Stimulated activated naive CD8-positive, alpha-beta T cell treated with anti-CD3 and anti-CD28 coated beads, Interleukin-15, Interleukin-2, amounts not matched to agents 100 ng/mL and 50 ng/mL, for 24 hours (primary cell): ENCODE measurements around the gene OR5K1.

ENCODE experiments used
- H3K27ac Mint-ChIP-seq: one replicate; pipeline ENCODE4 v1.8.0; 2021; ENCODE audit warnings: mild to moderate bottlenecking, mixed read lengths
- H3K27me3 Mint-ChIP-seq: one replicate; pipeline ENCODE4 v1.8.0; 2021; ENCODE audit warnings: mixed read lengths
- H3K36me3 Mint-ChIP-seq: one replicate; pipeline ENCODE4 v1.8.0; 2021; ENCODE audit warnings: low read depth, mixed read lengths
- H3K4me1 Mint-ChIP-seq: one replicate; pipeline ENCODE4 v1.8.0; 2021; ENCODE audit warnings: low read depth, mixed read lengths
- H3K4me3 Mint-ChIP-seq: one replicate; pipeline ENCODE4 v1.8.0; 2021; ENCODE audit warnings: mild to moderate bottlenecking, mixed read lengths
- H3K9me3 Mint-ChIP-seq: one replicate; pipeline ENCODE4 v1.8.0; 2021; ENCODE audit warnings: mixed read lengths

The OR5K1 gene

DNA sequence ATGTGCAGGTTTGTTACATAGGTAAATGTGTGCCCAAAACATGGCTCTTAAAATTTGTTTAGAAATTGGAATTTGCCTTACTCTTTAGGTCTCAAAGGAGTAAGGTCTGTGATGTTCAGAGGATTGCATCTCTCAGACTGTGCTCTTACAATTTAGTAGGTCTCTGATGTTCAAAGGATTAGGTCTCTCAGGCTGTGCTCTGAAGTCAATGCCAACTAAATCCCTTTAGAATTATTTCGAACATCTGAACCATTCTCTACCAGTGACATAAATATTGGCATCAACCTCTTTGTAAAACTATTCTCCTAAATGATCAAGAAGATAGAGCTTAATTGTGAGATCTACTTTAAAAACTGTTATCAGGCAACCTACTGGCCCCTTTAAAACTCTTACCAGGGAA, at the start of gene OR5K1:
TSS of gene OR5K1 (plus strand) at position 301 of the 400 bp plus-strand sequence. CDS start 6,376 bp downstream, outside the sequence.
- peaks cover 4% of the 10 kb centered on the region for H3K9me3 Mint-ChIP-seq
- no peaks in the 10 kb centered on the region for H3K27me3 Mint-ChIP-seq
- H3K36me3 Mint-ChIP-seq = no peaks in the 10 kb centered on the region
- H3K27ac Mint-ChIP-seq = no peak within 1 kb of the TSS
- H3K4me3 Mint-ChIP-seq = no peak within 1 kb of the TSS
- no peaks in the 10 kb centered on the region for H3K4me1 Mint-ChIP-seq

DNA sequence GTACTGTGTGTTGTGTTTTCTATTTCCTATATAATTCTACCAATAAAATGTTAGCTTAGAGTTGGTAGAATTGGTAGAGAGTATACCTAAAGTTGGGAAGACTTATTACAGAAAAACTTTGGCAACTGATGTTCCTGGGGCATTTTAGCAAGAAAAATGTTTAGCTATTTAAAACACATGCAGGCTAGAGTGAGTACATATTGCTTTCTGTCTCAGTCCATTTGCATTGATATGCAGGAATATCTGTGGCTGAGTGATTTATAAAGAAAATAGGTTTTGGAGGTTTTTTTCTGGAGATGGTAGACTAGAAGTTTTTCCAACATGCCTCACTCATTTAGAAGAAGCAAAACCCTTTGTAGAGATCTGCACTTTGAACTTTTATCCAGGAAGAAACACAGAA, 30.4 kb upstream of the OR5K1 start:
- Mint-ChIP-seq H3K9me3 (peaks cover 20% of the 10 kb centered on the region), H3K4me3 (no peak overlapping the region), H3K27ac (no peak overlapping the region), H3K4me1 (no peaks in the 10 kb centered on the region), H3K27me3 (no peaks in the 10 kb centered on the region), H3K36me3 (peaks cover 6% of the 10 kb centered on the region)

DNA sequence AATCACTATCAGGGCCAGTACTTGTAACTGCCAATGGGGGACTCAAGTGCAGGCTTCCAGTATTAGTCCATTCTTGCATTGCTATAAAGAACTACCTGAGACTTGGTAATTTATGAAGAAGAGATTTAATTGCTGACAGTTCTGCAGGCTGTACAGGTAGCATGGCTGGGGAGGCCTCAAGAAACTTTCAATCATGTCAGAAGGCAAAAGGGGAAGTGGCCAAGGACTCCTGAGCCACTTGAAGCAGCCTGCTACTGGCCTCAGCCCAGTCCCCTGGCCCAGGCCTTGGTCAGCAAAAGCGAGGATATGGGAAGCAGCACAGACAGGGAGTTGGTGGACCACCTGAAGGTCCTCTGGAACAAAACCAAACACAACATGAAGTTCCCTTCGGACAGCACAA, 29.2 kb upstream of the OR5K1 start:
- Mint-ChIP-seq H3K9me3 (peaks cover 20% of the 10 kb centered on the region), H3K27me3 (no peaks in the 10 kb centered on the region), H3K36me3 (peaks cover 6% of the 10 kb centered on the region), H3K4me1 (no peaks in the 10 kb centered on the region), H3K27ac (no peak overlapping the region), H3K4me3 (no peak overlapping the region)

DNA sequence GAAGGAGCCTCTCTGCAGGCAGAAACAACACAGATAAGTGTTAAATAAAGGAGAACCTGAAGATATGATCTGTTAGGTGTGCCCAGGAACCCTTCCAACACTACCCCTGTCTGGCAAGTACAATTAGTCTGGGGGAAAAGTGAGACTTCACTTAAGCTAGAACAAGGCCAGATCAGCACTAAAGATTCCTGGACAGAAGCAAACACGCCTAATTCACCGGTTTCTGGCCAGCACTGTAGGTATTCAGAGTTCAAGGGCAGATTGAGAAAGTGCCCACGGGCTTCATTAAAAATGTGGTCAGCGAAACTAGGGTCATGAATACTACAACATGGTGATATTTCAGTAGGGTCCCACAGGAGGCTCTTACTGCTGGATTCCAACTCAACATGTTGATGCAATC, 28.6 kb upstream of the OR5K1 start:
- H3K36me3 Mint-ChIP-seq = peaks cover 6% of the 10 kb centered on the region
- H3K4me3 Mint-ChIP-seq = no peak overlapping the region
- H3K9me3 Mint-ChIP-seq = peaks cover 14% of the 10 kb centered on the region
- no peaks in the 10 kb centered on the region for H3K27me3 Mint-ChIP-seq
- no peak overlapping the region for H3K27ac Mint-ChIP-seq
- no peaks in the 10 kb centered on the region for H3K4me1 Mint-ChIP-seq

DNA sequence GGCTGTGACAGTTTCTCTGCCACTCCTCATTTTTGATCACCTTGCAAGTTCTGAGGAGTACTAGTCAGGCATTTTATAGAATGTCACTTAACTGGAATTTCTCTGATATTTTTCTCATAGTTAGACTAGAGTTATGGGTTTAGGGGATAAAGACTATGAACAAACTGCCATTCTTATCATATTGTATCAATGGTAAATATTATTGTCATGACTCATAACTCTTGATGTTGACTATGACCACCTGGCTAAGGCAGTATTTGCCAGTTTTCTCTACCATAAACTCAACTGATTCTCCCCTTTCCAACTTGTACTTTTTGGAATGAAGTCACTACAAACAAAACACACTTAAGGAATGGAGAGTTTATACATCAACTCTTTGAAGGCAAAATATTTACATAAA, 22.7 kb upstream of the OR5K1 start:
- no peak overlapping the region for H3K4me3 Mint-ChIP-seq
- H3K9me3 Mint-ChIP-seq = no peaks in the 10 kb centered on the region
- no peak overlapping the region for H3K27ac Mint-ChIP-seq
- no peaks in the 10 kb centered on the region for H3K4me1 Mint-ChIP-seq
- H3K36me3 Mint-ChIP-seq = no peaks in the 10 kb centered on the region
- H3K27me3 Mint-ChIP-seq = peaks cover 12% of the 10 kb centered on the region

DNA sequence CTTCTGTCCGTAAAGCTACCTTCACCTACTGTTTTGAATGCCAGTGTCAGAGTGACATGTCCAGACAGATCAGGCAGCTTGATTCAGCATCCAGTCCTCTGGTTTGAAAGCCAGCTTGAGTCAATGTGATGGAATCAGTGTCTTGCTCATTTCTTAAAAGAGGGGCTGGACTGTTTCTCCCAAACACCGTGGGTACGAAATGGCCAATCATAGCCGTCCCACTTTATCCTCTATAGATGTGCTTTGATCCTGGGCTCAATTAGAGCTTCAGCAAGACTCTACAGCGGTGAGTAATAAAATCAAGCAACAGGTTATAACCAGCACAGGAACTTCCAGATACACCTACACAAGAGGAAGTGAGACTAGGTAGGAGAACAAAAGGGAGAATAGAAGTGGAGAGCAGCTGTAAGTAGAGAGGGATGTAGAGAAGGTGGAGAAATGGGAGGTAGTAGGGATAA, 17.0 kb upstream of the OR5K1 start:
- Mint-ChIP-seq H3K4me1 (peaks cover 3% of the 10 kb centered on the region), H3K27ac (no peak overlapping the region), H3K4me3 (no peak overlapping the region), H3K9me3 (peaks cover 3% of the 10 kb centered on the region), H3K27me3 (peaks cover 16% of the 10 kb centered on the region), H3K36me3 (no peaks in the 10 kb centered on the region)

DNA sequence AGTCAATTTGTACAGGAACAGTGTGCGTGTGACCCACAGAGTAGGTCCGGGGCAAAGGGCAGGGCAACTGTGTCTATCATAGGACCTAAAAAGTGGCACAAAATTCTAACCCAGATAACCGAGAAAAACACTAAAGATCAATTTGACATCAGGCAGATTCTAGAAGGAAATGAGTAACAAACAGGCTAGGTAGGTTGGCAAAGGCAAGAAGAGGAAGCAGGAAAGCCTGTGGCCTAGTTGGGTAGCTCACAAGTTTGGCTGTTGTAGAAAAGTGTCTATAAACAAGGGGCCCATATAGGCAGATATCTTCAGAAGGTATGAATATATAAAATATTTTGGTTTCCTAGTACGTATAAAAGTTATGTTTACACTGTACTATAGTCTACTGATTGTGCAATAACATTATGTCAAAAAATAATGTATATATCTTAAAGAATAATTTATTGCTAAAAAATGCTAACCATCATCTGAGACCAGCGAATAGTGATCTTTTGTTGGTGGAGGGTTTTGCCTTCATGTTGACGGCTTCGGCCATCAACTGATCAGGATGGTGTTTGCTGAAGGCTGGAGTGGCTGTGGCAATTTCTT, 13.3 kb upstream of the OR5K1 start:
- H3K27me3 Mint-ChIP-seq = peaks cover 11% of the 10 kb centered on the region
- peaks cover 6% of the 10 kb centered on the region for H3K9me3 Mint-ChIP-seq
- H3K4me1 Mint-ChIP-seq = peaks cover 3% of the 10 kb centered on the region
- no peak overlapping the region for H3K27ac Mint-ChIP-seq
- no peak overlapping the region for H3K4me3 Mint-ChIP-seq
- no peaks in the 10 kb centered on the region for H3K36me3 Mint-ChIP-seq

DNA sequence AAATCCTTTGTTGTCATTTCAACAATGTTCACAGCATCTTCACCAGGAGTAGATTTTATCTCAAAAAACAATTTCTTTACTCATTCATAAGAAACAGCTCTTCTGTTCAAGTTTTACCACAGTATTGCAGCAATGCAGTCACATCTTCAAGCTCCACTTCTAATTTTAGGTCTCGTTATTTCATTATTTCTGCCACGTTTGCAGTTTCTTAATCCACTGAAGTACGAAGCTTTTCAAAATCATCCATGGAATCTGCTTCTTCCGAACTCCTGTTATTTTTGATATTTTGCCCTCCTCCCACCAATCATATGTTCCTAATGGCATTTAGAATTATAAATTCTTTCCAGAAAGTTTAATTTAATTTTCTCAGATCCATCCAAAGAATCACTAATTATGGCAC, 12.6 kb upstream of the OR5K1 start:
- Mint-ChIP-seq H3K9me3 (peaks cover 6% of the 10 kb centered on the region), H3K4me3 (no peak overlapping the region), H3K36me3 (no peaks in the 10 kb centered on the region), H3K27ac (no peak overlapping the region), H3K4me1 (peaks cover 3% of the 10 kb centered on the region), H3K27me3 (peaks cover 11% of the 10 kb centered on the region)

DNA sequence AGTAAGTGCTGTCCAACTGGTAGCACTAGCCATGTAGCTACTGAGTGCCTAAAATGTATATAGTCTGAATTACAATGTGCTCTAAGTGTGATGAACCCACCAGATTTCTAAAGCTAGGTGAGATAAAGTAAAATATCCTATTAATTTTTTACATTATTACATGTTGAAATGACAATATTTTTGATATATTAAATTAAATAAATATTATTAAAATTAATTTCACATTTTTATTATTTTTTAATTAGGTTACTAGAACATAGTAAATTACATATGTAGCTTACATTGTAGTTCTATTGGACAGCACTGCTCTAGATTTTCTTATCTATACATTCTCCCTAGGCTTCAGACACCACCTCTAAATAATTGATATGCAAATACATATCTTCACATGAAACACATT, 9.2 kb upstream of the OR5K1 start:
- no peaks in the 10 kb centered on the region for H3K4me1 Mint-ChIP-seq
- no peaks in the 10 kb centered on the region for H3K36me3 Mint-ChIP-seq
- peaks cover 7% of the 10 kb centered on the region for H3K27me3 Mint-ChIP-seq
- H3K4me3 Mint-ChIP-seq = no peak overlapping the region
- peaks cover 6% of the 10 kb centered on the region for H3K9me3 Mint-ChIP-seq
- H3K27ac Mint-ChIP-seq = no peak overlapping the region

DNA sequence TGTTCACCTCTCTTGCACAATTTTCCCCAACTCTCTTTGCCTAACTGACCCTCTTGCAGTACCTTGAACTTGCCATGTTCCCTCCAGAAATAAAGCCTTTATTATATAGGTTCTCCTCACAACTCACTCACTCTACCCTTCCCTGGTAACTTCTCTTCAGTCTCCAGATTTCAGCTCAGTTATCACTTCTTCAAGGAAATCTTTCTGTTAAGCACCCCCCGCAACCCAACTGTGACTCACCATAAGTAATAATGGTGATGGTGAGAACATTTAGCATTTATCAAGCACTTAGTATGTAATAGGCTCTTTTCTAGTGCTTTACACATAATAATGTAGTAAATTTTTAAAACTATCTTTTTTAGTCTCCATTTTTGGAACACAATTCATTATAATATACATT, 8.1 kb upstream of the OR5K1 start:
- no peak overlapping the region for H3K4me3 Mint-ChIP-seq
- H3K27ac Mint-ChIP-seq = no peak overlapping the region
- H3K27me3 Mint-ChIP-seq = peaks cover 7% of the 10 kb centered on the region
- H3K36me3 Mint-ChIP-seq = no peaks in the 10 kb centered on the region
- no peaks in the 10 kb centered on the region for H3K4me1 Mint-ChIP-seq
- H3K9me3 Mint-ChIP-seq = peaks cover 7% of the 10 kb centered on the region

DNA sequence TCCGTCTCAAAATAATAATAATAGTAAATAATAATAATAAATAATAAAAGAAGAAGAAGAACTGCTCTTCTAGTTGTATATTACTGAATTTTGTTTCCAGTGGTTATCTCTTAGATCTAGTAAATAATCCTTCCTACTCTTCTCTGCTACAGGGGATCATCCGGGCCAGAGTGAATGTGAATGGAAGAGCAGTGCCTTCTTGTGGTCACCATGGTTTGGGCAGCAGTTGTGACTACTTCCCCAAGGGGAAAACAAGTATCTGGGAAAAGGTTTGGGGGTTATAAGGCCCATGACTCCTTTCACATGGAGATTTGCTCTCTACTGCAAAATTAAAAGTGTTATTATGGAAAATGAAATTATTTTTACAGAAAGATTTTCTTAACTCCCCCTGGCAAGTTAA, 5.5 kb upstream of the OR5K1 start:
- Mint-ChIP-seq H3K4me3 (no peak overlapping the region), H3K27me3 (peaks cover 4% of the 10 kb centered on the region), H3K9me3 (peaks cover 4% of the 10 kb centered on the region), H3K4me1 (no peaks in the 10 kb centered on the region), H3K27ac (no peak overlapping the region), H3K36me3 (no peaks in the 10 kb centered on the region)

DNA sequence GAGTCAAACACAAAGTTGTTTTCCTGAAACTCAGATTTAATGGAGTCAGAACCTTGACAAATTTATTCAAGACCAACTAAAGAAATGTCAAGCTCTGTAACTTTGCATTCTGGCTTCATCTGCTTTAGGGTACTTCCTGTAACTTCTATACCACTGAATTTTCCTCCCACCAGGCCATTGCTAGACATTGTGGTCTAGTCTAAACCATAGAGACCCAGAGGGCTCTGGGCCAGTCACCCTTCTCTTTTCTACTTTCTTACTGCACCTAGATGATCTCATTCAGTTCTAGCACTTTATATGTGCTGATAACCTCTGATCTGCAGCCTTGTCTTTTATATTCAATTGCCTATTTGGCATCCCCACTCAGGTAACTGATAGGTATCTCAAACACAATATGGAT, 2.8 kb upstream of the OR5K1 start:
- no peak overlapping the region for H3K27ac Mint-ChIP-seq
- no peaks in the 10 kb centered on the region for H3K36me3 Mint-ChIP-seq
- no peaks in the 10 kb centered on the region for H3K4me1 Mint-ChIP-seq
- H3K9me3 Mint-ChIP-seq = peaks cover 4% of the 10 kb centered on the region
- no peaks in the 10 kb centered on the region for H3K27me3 Mint-ChIP-seq
- no peak overlapping the region for H3K4me3 Mint-ChIP-seq

DNA sequence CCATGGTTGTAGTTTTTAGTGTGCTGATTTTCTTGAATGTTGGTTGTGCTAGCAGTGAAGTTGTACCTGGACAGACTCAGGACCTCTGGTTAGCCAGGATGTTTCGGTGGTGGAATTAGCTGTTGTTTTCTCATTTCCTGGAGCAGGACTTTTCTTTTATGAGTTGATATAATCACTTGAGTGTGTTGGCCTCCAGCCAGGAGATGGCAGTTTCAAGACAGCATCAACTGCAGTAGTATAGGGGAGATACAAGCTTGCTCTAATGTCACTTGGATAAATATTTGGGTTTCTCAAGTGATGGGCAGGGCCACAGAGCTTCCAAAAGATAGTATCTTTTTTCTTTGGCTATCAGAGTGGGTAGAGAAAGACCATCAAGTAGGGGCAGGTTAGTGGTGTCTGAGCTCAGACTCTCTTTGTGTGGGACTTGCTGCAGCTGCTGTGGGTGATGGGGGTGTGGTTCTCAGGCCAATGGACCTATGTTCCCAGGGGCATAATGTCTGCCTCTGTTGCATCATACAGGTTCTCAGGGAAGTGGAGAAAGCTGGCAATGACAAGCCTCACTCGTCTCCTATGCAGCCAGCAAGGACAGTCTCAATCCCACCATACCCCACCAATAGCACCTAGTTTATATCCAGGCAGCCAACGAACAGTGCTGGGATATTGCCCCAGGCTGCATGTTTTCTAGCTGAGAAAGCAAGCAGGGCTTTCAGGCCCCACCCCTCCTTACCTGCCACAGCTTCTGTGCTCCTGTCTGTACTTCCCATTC, 19.9 kb downstream of the OR5K1 start:
- no peak overlapping the region for H3K27ac Mint-ChIP-seq
- peaks cover 32% of the 10 kb centered on the region for H3K9me3 Mint-ChIP-seq
- H3K27me3 Mint-ChIP-seq = peaks cover 11% of the 10 kb centered on the region
- no peaks in the 10 kb centered on the region for H3K4me1 Mint-ChIP-seq
- no peak overlapping the region for H3K4me3 Mint-ChIP-seq
- peaks cover 5% of the 10 kb centered on the region for H3K36me3 Mint-ChIP-seq

DNA sequence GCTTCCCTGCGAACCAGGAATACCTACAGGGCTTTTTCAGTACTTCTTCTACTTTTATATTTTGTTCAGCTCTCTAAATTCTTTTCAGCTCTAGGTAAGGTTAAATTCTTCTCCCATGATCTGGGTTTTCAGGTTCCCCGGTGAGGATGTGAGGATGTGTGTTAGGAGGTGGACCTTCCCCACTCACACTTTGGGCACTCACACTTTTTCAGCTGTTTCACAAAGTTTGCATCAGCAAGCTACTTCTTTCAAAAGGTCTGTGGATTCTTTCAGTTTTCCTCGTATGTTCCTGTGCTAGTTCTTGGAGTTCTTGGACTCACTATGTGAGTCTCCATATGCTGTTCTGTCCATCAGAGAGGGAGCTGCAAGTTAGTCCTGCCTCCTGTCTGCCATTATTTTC, 20.6 kb downstream of the OR5K1 start:
- H3K4me1 Mint-ChIP-seq = no peaks in the 10 kb centered on the region
- peaks cover 5% of the 10 kb centered on the region for H3K36me3 Mint-ChIP-seq
- H3K9me3 Mint-ChIP-seq = peaks cover 37% of the 10 kb centered on the region
- H3K27me3 Mint-ChIP-seq = peaks cover 11% of the 10 kb centered on the region
- H3K4me3 Mint-ChIP-seq = no peak overlapping the region
- no peak overlapping the region for H3K27ac Mint-ChIP-seq

DNA sequence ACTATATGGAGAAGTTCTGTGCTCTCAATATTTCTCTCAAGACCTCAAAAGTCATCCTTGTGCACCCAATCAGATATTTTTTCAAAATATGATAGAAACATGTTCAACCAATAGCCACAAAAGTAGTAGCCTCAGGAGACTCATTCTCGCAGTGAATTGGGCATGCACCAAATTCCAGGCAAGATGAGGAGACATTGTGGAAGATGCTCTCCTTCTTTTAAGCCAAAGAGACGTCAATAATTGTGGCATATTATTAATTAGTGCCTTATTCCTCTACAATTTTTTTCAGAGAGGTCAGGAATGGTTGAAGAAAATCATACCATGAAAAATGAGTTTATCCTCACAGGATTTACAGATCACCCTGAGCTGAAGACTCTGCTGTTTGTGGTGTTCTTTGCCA, 34.4 kb downstream of the OR5K1 start, which contains the start of gene OR5K2:
TSS of gene OR5K2 (plus strand) at position 301 of the 400 bp plus-strand sequence. CDS start at position 301, 0 bp downstream.
- Mint-ChIP-seq H3K4me3 (no peak within 1 kb of the TSS), H3K27me3 (peaks cover 8% of the 10 kb centered on the region), H3K9me3 (no peaks in the 10 kb centered on the region), H3K36me3 (no peaks in the 10 kb centered on the region), H3K4me1 (peaks cover 4% of the 10 kb centered on the region), H3K27ac (no peak within 1 kb of the TSS)

DNA sequence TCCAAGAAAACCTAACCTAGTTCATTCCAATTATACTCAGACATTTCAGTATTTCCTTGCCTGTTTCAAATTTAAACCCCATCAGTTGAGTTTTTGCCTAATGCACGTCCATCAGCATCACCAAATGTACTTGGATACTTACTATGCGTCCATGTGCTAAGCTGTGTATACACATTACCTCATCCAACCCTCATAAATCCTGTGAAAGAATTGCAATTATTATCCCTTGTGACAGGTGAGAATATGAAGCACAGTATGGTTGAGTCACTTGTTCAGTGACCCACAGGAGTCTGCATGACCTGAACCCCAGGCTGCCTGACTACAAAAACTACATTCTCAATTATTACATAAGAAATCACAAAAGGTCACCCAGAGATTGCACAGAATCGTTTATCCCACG, 37.0 kb downstream of the OR5K1 start:
- H3K4me3 Mint-ChIP-seq = no peak overlapping the region
- no peak overlapping the region for H3K27ac Mint-ChIP-seq
- H3K36me3 Mint-ChIP-seq = peaks cover 5% of the 10 kb centered on the region
- H3K27me3 Mint-ChIP-seq = peaks cover 4% of the 10 kb centered on the region
- peaks cover 7% of the 10 kb centered on the region for H3K4me1 Mint-ChIP-seq
- no peaks in the 10 kb centered on the region for H3K9me3 Mint-ChIP-seq
